B cell (primary cell): ENCODE results near the gene CD93.

Experiments used
- EZH2 ChIP-seq: IDR thresholded peaks from 2 replicates; pipeline ENCODE4 v1.6.1; 2012; ENCODE audit warnings: borderline replicate concordance, low read depth, mild to moderate bottlenecking, moderate library complexity, low read length; ENCODE audit not compliant: insufficient read depth, poor library complexity, severe bottlenecking
- TF ChIP-seq, protein P1 (sequence below): fragments of 200-600 bp; IDR thresholded peaks from one replicate; pipeline ENCODE4 v1.8.0; 2022; ENCODE audit warnings: antibody characterized with exemption, mild to moderate bottlenecking

DNA sequence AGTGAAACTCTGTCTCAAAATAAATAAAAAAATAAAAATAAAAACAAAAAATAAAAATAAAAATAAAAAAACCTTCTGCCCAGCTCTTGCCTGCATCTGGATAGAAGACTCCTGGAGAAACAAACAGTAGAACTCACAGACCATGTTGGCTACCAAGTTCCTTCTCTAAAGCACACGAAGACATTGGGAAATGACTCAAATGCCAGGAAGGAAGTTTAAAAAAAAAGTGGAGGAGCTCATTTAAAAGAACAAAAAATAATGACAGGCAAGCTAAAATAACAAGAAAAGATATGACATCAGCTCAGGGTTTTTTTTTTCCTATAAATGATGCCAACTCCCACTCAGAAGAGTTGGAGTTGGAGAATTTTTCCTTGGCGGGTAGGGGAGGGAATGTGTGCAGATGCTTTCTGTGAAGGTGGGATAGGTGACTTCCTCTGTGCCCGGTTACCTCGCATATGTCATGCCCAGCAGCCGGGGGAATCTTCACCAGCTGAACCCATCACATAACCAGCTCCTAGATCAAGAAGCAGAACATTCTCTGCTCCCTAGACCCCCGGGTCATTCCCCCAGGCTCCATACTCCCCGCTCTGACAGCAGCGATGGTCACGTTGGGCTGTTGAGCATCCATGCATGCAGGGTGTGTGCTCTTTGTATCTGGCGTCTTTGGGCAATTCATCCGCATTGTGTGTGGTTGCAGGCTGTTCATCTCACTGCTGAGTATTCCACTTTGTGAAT, 17.3 kb upstream of the CD93 start:
- TF ChIP-seq, protein P1, sequence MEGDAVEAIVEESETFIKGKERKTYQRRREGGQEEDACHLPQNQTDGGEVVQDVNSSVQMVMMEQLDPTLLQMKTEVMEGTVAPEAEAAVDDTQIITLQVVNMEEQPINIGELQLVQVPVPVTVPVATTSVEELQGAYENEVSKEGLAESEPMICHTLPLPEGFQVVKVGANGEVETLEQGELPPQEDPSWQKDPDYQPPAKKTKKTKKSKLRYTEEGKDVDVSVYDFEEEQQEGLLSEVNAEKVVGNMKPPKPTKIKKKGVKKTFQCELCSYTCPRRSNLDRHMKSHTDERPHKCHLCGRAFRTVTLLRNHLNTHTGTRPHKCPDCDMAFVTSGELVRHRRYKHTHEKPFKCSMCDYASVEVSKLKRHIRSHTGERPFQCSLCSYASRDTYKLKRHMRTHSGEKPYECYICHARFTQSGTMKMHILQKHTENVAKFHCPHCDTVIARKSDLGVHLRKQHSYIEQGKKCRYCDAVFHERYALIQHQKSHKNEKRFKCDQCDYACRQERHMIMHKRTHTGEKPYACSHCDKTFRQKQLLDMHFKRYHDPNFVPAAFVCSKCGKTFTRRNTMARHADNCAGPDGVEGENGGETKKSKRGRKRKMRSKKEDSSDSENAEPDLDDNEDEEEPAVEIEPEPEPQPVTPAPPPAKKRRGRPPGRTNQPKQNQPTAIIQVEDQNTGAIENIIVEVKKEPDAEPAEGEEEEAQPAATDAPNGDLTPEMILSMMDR: no peak
- no peak for TF ChIP-seq EZH2
